SKM-1 treated with dmso at 0.1 percent for 144 hours (cell line): ENCODE data around the gene PIGX.

Experiments used
- DNase-seq: peaks from one replicate; lab custom pipeline; 2025; ENCODE audit not compliant: unreplicated experiment; lab: John Stamatoyannopoulos, UW

PIGX gene

DNA sequence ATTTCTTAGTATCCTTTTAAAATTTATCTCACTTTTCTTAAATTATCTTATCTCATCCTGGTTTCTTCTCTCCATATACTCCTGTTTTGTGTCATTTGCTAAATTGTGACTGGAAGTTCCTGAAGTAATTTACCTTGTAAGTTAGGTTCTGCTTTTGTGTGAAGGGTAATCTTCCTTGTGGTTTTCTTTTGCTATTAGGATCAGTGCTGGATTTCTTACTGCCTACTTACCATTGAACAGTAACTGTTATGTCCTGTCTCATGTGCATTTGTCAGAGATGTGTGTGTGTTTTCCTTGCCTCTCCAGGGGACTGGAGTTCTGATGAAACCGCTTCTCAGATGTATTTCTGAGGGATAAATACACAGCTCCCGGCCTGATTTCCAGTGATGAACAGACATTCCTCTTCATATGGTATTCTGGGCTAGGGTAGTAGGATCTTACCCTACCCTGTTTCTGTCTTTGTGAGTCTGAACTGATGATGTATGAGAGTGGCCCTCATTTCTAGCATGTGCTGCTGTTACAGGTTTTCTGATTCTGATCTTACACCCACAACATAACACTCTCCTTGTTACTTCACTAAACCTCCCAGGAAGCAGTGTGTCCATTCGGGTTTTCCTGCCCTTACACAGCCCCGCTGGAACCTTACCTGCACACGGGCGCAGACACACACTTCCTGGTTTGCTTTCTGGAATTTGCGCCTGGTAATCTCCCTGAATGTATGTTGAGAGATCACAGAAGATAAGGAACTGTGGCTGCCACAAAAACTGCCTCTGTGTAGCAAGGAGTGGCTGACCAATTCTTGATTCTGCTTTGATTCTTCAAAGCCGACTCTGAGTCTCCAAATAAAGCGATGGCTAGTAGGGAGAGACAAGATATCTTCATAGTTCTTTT, 42.2 kb downstream of the PIGX start:
- peak; percentile 39 for DNase-seq

DNA sequence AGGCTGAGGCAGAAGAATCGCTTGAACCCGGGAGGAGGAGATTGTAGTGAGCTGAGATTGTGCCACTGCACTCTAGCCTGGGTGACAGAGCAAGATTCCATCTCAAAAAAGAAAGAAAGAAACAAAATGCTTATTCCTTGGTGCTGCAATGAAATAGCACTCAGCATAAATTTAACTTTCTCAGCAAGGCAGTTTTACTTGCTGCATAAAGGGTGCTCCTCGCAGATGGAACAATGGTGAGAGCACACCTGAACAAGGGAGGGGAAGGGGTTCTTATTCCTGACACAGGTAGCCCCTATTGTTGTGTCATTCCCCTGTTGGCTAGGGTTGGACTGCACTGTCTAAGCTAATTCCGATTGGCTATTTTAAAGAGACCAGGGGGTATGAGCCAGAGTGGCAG, 44.6 kb downstream of the PIGX start:
- DNase-seq = no peak

DNA sequence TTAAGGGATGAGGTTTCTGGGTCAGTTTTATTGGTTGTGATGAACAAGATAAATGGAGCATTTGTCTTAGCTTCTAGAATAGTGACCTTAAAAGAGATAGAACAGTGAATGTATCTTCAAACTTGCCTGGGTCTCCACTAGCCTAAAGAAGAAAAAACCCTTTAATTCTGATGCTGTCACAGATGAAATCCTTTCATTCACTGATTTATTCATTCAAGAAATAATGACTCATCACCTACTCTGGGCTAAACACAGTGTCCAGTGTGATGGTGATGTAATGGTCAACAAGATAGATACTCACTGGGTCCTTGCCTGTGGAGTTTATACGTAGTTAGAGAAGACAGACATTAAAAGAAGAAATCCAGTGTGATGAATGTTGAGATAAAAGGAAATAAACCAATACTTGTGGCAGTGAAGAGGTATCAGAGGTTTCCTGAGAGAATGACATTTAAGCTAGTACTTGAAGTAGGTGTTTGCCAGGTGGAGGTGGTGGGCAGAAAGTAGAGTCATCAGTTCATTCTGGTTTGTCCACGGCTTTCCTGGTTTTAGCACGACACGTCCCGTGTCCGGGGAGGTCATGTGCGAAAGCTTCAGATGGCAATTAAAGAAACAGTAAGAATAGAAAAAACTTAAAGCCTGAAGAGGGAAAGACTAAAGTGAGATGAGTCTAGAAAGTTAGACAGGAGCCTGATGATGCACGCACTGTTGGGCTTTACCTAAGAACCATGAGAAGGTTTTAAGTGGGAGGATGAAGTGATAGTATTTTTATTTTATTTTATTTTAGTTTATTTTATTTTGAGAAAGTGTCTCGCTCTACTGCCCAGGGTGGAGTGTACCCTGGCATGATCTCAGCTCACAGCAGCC, 45.9 kb downstream of the PIGX start:
- no peak for DNase-seq

DNA sequence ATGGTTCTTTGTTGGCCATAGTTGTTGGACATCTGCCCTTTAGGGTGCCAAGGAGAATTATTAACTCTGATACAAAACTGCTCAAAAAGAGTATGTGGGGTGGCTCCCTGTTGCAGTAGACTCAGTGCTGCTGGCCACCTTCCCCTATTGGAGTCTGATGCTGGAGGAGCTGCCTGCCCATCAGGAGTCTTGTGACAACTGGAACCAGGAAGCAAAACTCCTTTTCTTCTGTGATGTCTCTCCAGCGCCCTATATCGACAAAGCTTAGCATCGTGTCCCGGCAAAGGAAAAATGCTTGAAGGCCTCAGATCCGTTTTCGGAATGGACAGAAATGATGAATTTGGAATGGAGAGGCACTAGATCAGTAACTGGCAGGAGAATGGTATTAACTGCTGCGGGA, 51.0 kb downstream of the PIGX start:
- no peak for DNase-seq

DNA sequence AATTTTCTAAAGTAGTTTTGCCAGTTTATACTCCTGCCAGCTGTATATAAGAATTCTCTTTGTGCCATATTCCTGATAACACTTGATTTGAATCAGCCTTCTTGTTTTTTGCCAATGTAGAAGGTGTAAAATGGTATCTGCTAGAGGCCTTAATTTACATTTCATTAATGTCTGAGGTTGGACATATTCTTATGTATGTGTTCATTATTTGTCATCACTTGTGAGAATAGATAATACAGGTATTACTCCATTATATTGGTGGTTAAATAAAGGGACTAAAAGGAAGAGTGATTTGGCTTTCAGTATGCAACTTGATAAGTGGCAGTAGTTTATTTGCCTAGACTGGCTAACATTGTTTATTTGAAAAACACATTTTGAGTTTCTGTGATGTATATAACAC, 53.3 kb downstream of the PIGX start:
- no peak for DNase-seq

DNA sequence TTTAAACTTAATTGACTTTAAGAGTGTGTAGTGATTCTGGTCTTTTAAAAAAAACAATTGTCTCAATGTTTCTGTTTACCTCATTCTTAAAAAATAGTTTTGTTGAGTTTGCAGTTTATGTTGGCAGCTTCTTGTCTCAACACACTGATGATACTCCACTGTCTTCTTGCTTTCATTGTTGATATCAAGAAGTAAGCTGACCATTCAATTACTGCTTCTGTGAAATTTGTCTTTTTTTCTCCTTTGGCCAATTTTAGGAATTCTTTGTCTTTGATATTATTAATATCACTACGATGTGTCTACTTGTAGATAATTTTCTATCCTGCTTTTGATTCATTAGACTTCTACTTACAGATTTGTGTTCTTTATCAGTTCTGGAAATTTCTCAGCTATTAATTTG, 58.9 kb downstream of the PIGX start:
- DNase-seq = no peak

DNA sequence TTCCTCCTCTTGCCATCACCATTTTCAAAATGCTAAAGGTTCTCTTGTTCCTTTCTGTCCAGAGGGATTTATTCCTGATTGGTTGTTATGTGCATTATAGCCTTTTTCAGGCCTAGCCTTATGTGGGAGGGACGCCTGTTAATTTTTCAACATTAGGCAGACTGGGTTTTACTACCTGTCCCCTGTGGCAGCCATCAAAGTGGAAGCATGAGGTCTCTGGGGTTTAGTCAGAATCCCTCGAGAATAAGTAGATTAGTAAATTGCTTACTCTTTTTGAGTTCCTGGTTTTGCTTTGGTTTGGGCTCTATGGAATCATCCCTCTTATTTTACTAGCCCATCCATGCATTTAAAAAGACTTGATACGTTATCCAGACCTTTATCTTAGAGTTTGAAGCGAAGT, 59.9 kb downstream of the PIGX start:
- no peak for DNase-seq

DNA sequence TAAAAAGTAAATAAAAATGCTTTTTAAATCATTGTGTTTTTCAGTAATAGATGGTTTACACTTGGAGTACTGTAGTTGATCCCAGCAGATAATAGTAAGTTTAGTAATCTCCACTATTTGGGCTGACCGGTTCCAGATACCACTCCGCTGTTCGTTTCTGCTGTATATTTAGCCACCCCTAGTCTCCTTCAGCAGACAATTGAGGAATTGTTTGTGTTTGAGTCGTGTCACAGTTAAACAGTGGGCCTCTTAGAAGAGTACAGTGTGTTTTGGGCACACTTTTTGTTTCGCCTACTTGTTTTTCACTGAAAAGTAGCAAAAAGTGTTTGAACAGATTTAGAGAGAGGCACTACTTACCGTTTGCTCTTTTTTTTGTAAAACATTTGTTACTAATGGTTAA, 60.7 kb downstream of the PIGX start:
- no peak for DNase-seq

DNA sequence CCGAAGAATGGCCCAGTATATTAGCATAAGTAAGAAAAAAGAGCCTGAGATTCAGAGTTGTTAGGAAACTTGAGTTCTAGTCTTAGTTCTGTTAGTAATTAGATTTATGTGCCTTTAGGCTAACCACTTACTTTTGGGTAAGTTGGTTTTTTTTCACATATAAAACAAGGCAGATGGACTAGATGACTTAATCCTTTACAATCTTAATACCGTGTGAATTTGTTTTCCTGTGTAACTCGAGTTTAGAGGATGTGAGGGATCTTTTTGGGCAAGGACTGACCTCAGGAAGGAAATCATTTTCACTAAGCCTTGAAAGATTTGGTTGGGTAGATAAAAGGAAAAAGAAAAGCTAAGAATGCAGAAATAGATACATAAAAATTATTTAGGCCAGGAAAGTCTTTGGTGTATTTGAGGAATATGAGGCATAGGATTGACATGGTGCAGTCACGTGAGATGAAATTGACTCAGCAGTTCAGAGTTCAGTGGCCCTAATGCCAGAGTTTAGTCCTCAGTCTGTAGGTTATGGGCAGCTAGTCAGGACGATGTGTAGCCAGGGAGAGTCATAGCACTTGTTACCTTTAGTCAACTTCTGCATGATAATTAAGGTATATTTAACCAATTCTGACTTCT, 62.1 kb downstream of the PIGX start:
- DNase-seq = no peak

DNA sequence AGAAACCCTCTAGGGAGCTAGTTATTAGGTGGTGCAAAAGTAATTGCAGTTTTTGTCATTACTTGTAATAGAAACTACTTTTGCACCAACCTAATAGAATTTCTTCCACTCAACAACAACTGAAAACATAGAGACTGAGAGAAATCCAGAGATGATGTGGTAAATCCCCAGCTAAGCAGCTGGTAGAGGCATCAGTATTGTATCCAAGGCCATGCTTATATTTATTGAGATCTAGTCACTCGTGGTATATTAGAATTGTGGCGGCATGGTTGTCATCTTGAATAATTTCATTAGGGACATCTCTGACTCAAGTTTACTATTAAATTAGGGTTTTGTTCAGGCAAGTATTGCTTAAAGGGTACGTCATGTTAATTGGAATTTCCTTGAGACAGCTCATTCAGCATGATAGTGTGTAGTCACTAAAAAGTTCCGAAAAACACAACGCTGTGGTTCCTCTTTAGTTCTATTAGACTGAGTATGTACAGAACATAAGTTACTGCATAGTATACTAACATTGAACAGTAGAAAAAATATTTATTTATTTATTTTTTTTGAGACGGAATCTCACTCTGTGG, 62.8 kb downstream of the PIGX start:
- no peak for DNase-seq

DNA sequence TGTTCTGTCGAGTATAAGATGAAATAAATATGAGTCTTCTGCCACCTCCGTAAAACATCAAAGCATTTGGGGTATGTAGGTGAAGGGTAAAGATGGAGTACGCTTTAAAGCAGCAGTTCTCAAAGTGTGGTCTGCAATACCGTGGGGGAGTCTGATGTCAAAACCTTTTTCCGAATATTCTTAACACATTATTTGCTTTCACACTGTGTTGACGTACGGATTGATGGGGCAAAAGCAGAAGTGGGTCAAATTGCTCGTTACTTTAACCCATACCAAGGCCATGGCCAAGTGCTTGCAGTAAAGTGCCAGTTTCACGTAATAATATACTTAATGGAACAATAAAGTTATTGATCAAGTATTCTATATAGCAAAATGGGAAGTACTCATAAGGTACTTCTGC, 63.8 kb downstream of the PIGX start:
- no peak for DNase-seq

DNA sequence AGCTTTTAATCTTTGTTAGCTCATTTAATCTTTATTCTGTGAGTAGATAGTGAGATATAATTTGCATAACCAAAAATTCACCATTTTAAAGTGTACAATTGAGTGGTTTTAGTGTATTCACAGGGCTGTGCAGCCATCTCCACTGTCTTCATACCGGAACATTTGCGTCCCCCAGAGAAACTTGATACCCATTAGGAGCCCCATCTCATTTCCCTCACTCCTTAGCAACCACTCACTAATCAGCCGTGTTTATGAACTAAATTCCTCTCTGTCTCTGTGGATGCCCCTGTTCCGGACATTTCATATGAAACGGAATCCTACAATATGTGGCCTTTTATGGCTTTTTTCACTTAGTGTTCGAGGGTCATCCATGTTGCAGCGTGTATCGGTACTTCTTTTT, 65.7 kb downstream of the PIGX start:
- no peak for DNase-seq

DNA sequence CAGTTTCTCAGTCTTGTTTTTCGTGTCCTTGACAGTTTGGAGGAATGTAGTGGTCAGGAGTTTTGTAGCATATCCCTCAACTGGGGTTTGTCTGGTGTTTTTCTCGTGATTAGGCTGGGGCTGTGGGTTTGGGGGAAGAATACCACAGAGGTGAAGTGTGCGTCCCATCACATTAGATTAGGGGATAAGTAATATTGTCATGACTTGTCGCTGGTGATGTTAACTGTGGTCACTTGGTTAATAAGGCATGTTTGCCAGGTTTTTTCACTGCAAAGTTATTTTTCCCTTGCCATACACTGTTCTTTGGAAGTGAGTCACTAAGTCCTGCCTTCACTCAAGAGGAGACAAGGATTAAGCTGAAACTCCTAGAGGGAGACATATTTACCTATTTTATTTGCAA, 66.6 kb downstream of the PIGX start:
- DNase-seq = no peak

DNA sequence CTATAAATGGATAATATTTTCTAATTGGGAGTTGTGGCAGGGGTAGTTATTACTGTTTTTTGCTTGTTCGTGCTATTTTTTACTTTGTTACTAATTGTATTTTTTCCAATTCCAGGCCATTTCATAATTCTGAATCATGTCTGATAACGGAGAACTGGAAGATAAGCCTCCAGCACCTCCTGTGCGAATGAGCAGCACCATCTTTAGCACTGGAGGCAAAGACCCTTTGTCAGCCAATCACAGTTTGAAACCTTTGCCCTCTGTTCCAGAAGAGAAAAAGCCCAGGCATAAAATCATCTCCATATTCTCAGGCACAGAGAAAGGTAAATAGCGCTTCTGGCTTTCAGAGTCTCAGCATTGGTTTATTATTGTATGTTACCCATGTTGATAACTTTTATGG, 70.3 kb downstream of the PIGX start:
- DNase-seq = no peak
